HG03095 (cell line): ENCODE results near the gene SPOCK1.

Source experiments
- ATAC-seq: cut with Tn5 transposase; IDR thresholded peaks from one replicate; pipeline ENCODE4 v1.9.1; 2021; ENCODE audit warnings: moderate library complexity; ENCODE audit not compliant: unreplicated experiment

SPOCK1 gene

DNA sequence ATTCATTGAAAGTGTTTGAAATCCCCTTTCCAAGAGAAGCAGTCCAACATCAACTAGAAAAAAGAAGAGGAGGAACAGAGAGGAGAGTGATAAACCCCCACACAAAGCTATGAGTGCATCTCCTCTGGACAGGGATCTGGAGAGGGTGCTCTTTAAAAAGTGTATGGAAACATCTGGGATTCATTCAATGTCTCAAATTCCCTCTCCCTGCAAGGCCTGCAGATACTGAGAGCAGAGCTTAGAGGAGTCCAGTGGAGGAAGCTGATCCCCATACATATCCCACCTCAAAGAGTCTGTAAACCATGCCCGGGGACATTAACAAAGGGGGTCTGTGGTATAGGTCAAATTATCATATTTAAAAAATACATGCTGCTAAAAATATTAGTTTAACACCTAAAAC is 2.2 kb downstream of the SPOCK1 start:
- no peak for ATAC-seq

DNA sequence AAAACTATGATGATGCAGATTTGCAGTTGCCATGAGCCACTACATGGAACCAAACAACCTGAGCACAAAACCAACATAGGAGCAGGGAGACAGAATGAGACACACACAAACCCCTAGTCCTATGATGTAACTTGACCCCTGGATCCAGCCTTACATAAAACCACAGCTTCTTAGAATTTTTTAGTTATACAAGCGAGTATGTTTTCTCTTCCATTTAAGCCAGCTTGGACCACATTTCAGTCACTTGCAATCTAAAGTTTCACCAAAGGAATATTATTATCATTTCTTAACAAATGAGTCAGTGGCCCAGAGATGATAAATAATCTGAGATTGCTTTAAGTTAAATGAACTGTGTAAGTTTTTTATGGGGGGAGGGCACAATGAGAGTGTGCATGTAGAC is 6.8 kb downstream of the SPOCK1 start:
- ATAC-seq, result no peak

DNA sequence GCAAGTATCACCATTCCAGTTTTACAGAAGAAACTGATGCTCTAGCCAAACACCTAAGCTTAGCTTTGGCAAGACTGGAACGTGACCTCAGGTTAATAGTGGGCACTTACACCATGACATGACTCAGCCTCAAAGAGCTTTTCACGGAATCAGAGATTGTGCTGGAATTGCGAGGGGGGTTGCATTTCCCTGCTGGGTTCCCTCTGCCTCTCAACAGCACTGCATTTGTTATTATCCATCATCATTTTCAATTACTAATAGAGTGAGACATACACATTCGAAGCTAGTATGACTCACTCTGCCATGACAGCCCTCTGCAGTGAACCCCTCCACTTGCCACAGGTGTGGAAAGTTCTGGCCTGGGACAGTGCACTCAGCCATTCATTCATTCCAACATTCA is 8.0 kb downstream of the SPOCK1 start:
- ATAC-seq, result no peak

DNA sequence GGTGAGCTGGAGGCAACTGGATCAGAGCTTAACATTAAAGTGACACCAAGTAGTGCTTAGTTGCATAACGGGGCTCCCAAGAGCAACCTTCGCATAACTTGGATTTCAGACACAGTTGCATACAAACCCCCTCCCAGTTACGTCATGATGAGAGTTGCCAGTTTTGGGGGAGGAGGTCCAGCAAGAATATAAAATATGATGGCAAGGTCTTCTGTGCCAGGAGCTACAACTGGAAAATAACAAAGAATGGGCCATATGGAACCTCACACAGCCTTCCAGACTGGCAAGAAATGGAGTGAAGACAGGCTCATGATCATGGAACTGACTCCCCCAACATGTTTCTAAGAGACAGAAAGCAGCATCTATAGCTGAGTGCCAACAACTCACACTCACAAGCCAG is 8.5 kb downstream of the SPOCK1 start:
- ATAC-seq, result no peak

DNA sequence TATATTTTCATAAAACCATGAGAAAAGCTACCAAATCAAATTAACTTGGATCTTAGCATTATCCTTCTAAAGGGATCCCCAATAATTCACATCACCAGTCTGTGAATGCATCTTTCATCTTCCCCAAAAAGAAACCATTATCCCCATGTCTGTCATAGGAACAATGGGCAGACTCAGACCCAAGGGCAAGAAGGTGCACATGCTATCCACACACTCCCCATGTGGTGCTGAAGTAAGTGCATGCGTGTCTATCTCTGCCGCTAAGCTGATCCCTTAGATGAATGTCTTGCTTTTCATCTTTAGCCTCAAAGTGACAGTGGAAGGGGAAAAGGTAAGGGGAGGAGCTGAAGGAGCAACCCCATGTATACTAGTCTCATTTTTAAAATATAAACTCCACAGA is 10.2 kb downstream of the SPOCK1 start:
- no peak for ATAC-seq

DNA sequence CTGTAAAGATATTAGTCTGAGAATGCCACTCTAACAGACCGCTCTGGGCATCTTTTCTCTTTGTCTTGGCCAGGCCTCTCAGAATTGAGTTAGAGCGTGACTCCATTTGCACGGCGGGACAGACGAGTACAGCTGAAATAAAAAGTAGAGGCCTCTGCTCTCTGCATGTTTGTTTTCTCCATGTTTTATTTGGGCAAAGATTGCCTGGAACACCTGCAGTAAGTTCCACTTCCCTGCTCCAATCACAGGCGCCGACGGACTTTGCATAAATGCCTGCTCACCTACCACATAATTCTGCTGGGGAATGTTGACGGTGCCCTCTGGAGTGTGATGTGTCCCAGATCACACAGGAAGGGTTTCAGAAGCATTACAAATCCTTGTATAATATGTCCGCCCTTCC is 10.6 kb downstream of the SPOCK1 start:
- no peak for ATAC-seq

DNA sequence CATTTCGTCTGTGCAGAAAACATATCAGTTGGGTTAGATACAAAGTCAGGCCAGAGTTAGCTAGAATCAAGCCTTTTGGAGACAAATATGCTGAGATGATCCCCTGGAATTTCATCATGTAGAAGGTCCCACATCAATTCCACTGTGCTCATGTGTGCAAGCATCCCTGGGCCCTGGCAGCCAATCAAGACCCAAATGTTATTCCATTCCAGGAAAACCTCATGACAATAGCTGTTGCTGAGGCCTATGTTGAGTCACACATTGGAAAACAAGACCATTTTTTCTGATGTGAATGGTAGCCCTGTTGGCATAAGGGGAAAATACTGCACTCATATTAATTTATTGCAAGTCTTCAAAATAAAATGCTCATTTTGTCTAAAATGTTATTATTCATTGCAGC is 11.5 kb downstream of the SPOCK1 start:
- ATAC-seq, result no peak

DNA sequence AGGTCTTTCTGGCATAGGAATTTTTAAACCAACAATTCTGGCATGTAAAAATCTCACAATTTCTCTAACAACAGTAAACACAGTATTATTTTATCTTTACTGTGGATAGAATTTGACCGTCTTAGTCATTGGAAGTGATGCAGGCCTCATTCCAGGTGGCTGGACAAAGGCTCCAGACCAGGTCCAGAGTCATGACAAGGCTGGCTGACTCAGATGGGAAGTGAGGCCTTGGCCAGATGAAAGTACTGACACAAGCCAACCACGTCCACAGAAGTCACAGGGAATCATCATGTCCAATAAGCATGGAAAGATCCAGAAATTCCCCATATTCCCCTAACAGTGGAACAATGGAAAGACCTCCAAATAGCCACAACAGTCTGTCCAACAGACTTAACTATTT is 12.4 kb downstream of the SPOCK1 start:
- no peak for ATAC-seq

DNA sequence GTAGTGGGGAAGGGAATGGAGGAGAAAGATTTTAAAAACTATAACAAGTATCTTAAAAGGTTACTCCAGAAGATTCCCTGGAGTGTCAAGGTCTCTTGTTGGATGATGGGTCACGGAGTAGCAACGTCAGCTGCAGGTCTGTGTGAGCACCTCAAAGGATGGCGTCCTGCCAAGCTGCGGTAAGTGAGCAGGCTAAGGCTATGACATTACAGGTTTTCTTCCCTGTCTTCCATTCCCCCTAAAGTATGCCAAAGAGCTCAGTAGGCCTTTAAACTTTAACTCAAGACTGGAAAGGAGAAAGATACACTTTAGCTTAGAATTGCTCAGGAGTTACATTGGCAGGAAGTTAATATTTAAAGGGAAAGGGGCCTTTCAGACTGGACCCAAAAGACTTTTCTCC is 17.5 kb downstream of the SPOCK1 start:
- no peak for ATAC-seq

DNA sequence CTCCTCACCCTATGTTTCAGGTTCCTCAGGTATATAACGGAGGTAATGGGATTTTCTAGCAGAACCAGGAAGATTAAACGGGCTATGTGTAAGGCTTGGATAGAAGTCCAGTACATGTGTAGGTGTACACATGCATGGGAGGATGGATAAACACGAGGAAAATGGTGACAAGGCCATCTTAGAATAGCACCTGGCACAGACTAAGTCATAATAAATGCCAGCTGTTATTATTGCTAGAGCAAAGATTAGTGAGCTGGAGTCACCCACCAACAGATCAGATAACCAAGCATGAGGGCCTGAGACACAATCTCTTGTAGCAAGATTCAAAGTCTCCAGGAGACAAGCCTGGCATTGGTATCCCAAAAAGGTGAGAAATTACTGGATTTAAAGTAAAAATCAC is 21.1 kb downstream of the SPOCK1 start:
- no peak for ATAC-seq

DNA sequence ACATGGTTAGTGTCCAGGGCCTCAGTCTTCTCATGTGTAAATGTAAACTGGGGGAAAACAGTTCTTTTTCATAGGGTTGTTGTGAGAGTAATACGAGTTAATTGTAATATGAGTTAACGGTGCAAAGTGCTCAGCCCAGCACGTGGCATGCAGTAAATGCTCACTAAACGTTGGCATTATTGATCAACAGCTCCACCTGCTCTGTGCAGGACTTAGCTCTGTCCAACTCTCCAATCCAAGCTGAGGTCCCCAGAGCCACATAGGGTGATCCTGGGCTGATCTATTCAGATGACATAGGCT is 28.3 kb downstream of the SPOCK1 start:
- ATAC-seq, result no peak

DNA sequence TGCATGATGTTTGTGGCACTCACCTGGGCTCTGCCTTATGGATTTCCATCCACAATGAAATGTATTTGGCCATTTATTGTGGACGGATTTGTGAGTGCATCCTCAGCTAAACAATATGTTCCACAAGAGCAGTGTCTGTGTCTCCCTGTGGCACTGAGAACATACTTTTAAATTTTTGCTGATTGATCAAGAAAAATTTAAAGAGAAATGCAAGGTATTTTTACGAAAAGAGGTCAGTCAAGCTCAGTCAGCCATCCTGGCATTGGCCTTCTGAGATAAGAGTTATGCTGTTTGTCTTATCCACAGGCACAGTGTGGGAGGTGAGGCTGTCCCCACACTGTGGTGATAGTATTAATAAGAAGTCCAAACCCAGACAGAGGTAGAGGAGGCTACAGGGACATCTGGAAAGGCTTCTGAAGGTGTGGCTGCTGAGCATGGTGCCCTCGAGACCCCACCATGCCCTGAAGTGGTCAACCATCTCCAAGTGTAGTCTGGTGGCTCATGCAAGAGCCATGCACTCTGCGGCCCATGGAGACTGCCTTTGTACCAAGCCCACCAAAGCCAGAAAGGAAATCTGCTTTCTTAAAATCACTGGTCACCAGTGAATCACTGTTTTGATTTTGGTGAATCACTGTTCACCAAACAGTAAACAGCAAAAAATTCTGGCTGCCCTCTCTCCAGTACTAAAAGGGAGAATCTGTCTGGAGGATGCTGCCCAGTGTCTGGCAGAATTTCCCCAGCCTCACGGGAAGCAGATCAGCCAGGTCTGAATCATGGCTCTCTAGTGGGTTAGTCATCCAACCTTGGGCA is 28.8 kb downstream of the SPOCK1 start:
- ATAC-seq, result no peak

DNA sequence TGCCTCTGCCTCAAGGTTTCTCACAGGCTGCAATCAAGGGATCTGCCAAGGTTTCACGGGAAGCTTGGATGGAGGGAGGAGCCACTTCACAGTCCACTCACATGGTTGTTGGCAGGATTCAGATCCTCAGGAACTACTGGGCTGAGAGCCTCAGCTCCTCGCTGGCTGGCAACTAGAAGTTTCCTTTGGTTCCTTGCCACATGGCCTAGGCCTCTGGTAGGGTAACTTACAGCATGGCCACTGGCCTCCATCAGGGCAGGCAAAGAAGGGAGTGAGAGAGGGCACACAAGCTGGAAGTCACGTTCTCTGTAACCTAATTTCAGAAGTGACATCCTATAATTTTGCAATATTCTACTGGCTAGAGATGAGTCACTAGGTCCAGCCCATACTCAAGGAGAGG is 32.2 kb downstream of the SPOCK1 start:
- no peak for ATAC-seq

DNA sequence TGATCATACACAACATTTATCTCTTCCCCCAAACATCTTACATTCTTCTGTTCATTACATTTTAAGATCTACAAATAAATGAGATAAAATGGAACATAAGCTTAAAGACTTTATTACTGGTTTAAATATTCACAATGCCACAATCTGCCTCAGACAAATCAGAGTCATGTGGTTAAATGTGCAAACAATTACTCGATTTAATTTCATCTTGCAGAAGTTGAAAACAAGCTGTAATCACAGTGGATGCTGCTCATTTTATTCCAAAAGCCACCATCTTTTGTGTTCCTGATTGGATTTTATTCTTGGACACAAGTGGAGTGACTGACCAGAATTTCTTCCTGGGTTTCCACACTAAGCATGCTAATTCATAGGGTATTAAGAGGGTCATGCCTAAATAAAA is 33.2 kb downstream of the SPOCK1 start:
- no peak for ATAC-seq

DNA sequence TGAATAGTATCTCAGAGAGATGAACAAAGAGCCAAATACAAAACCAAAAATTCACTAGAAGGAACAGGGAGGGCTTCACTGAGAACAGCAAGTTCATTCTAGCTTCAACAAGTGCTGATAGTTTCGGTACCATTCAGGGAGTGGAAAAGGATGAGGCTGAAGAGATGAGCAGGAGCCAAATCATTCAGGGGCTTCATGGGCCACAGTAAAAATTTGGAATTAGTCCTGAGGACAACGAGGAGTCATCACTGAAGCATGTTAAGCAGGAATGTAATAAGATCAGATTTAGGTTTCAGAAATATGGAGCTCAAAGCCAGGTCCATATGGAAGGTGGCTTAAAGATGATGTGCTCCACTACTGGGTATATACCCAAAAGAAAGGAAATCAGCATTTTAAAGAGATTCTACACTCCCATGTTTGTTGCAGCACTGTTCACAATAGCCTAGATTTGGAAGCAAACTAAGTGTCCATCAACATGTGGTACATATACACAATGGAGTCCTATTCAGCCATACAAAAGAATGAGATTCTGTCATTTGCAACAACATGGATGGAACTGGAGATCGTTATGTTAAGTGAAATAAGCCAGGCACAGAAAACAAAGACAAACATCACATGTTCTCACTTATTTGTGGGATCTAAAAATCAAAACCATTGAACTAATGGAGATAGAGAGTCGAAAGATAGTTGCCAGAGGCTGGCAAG is 36.2 kb downstream of the SPOCK1 start:
- ATAC-seq, result no peak

DNA sequence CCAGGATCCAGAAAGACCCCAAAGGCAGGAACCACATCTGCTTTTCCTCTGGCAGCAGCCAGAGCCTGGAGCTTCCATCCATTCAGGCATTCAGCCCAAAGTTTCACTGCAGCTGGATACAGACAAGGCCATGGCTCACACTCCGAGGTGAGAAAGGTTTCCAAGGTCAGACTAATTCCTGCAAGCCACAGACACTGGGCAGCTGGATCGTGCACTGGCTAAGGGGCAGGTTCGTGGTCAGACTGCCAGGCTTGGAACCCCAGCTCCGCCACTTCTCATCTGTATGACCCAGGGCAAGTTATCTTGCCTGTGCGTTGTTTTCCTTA is 36.9 kb downstream of the SPOCK1 start:
- no peak for ATAC-seq

DNA sequence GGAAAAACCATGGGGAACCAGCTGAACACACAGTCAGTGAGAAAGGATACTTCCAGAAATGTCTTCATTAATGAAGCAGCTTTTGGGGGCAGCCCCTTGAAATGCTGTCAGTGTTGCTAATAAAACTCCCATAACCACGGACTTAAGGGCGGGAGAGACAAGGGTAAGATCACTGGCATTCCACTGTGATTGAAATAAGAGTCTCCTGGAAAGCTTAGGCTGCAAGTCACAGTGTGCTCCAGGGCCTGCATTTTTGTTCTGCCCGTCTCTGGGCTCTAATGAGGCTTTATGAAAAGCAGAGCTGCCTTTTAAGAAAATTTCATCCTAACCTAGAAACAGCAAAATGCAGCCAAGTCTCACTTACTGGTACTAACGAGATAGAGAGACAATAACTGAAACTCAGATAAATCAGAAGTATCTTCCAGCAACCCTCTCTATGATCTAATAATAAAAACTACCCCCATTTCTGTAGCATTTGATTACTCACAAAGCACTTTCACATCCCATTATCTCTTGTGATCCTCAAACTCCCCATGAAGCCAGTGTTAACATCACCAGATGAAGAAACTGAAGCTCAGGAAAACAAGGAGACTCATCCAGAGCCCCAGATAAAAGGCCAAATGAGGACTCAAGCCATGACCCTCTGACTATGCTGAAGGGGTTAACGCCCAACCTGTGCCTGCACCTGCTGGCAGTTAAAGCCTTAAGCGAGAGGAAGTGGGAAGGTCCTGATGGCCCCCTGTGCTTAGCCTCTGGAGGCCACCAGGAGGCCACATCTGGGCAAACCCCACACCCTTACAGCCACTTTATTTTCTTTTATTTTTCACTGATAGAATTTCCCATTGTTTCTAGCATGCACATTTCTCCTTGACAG is 37.5 kb downstream of the SPOCK1 start:
- ATAC-seq, result no peak

DNA sequence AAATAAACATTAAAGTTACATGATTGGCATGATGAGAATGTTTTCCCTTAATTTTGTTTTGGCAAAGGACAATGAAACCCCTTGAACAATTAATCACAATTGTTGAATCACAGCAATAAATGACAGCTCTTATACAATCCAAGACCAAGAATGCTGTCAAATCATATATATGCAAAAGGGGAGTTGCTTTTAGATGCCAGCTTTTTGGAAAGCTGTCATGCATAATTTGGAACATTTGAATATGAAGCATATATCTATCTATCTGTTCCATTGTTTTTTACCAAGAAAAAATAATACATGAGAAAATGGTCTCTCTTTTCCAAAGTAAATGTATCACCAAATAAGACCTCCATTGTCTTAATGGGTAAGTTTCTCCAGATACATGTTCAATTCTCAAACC is 44.5 kb downstream of the SPOCK1 start:
- no peak for ATAC-seq

DNA sequence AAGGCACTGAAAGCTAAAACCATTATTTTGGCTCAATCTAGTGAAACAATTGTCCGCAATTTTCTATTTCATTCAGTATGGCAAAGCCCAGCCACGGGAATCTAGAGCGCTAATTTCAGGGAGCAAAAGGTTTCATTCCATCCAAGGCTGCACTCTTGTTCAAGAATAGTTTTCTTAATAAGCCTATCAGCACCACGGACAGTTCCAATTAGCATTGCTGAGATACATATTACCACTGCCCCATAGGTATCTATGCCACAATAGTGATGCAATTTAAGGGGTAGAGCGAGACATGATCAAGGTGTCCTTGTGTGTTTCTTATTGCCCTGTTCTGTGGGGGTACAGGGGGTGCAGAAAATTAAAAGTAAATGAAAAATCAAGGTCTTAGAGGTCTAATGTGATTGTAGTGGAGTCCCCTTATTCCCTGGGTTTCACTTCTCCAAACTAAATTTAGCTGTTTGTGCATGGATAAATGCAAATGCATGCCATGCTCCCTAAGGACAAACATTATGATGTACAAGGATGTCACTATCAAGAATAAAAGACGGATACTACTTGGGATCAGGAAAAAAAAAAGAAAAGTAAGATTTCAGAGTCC is 45.5 kb downstream of the SPOCK1 start:
- ATAC-seq, result no peak

DNA sequence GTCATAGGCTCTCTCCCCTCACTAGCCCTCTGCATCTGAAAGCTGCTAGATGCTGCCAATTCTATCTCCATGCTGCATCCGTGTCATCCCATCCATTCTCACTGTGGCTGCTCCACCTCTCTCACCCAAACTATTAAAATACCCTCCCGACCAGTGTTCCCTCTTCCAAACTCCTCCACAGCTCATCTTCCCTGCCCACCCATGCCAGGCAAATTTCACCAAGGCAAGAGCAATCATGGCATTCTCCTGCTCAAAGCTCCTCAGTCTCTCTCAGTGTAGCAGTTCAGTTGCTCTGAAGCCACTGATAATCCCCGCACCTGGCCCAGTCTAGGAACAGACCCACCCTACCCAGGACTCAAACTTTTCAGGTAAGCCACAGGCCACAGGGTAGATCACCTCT is 48.4 kb downstream of the SPOCK1 start:
- ATAC-seq, result no peak

DNA sequence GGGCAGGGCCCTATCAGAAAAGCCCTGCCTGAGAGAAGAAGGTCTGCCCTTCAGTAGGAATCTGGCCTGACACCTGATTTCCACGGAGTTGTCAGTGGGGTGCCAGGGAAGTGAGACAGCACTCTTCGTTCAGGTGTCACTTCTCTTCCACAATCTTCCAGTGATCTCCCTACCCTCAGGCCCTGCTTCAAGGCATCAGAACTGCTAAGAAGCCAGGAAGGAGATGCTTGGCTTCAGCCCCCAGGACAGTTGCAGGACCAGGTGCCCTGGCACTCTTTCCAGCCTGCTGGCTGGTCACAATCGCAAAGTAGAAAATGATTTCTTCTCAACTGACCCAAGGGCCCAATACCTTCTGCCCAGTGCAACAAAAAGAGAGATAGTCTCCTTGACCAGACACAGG is 50.3 kb downstream of the SPOCK1 start:
- ATAC-seq, result no peak

DNA sequence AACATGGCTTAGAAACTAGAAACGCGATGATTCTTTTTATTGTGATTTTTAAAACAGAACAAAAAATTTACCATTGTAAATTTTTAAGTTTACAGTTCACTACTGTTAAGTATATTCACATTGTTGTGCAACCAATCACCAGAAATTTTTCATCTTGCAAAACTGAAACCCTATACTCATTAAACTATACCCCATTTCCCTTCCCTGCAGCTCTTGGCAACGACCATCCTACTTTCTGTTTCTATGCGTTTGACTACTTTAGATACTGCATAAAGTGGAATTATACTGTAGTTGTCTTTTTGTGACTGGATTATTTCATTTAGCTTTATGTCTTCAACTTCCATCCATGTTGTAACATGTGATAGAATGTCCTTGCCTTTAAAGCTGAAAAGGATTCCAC is 52.5 kb downstream of the SPOCK1 start:
- no peak for ATAC-seq
